ENCODE data around the gene ATPAF1. TPM values are rescaled to one million over a fixed set of nuclear protein-coding genes. Genes with fewer than 3 reads are reported as not detected.

ATPAF1 gene
- total RNA-seq, 1 donor from 2014 or later: 42.5 TPM

- DNase-seq (ENCODE audit: low spot score): no peak
Measured at GRCh38 chr1:46592823-46593222, 75.3 kb downstream of the ATPAF1 start.

- no peak for DNase-seq (ENCODE audit: low spot score)
Measured at GRCh38 chr1:46589529-46589928, 78.6 kb downstream of the ATPAF1 start.

GRCh38 chr1:46587069-46587468, 81.1 kb downstream of the ATPAF1 start:
- no peak for DNase-seq (ENCODE audit: low spot score)

- no peak for DNase-seq (ENCODE audit: low spot score)
Measured at GRCh38 chr1:46585312-46585938, 82.7 kb downstream of the ATPAF1 start.

GRCh38 chr1:46583494-46583893, 84.7 kb downstream of the ATPAF1 start:
- no peak for DNase-seq (ENCODE audit: low spot score)

- no peak for DNase-seq (ENCODE audit: low spot score)
Measured at GRCh38 chr1:46582972-46583371, 85.2 kb downstream of the ATPAF1 start.

Other genes with a start within 250 kb of the ATPAF1 start
- not detected for gene DMBX1, start 178.5 kb downstream of the ATPAF1 start, total RNA-seq
- gene KNCN, start 116.7 kb downstream of the ATPAF1 start, total RNA-seq: not detected
- 66.9 TPM for gene MKNK1, start 64.1 kb downstream of the ATPAF1 start, total RNA-seq
- 27.9 TPM for gene MOB3C, start 51.6 kb downstream of the ATPAF1 start, total RNA-seq
- 0.39 TPM for gene TEX38, start 3.5 kb upstream of the ATPAF1 start, total RNA-seq
- 196 TPM for gene EFCAB14, start 50.8 kb upstream of the ATPAF1 start, total RNA-seq
- 358 TPM for gene CYP4B1, start 130.7 kb upstream of the ATPAF1 start, total RNA-seq